GM21619 (cell line): Measurements from ENCODE around the gene PRAC2.
"Not testable (repeated sequence)": the region's sequence is repeated elsewhere in the genome, so short reads cannot be mapped to it uniquely, and the experiment has no call there.

ENCODE experiments used
- ATAC-seq: cut with Tn5 transposase; IDR thresholded peaks from one replicate; pipeline ENCODE4 v1.9.1; 2021; ENCODE audit not compliant: unreplicated experiment

PRAC2 gene

DNA sequence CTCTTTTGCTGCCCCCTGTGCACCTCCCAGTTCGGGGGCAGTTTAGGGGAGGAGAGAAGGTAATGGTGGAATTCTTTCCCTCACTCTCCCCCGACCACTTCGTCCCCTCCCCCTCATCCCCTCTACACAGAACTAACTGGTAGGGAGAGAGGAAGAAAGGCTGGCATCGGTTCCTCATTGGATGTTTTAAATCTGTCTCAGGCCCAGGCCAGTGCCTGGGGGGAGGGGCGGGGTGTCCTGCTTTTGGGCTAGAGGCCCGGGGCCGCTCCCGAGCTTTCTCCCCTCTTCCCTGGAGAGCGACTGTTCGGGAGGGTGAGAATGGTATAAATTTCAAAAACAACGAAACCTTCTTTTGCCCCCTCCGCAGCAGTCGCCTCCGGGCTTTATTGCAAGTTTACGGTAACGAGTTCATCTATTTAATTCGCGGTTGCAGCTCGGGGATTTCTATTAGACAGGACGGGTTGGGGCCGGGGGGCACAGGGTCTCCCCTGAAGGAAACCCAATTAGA, at the start of gene PRAC2:
Gene PRAC2 (plus strand): TSS at position 271 of the 508 bp plus-strand sequence. CDS start 1,226 bp downstream, outside the sequence.
- ATAC-seq, result no peak

DNA sequence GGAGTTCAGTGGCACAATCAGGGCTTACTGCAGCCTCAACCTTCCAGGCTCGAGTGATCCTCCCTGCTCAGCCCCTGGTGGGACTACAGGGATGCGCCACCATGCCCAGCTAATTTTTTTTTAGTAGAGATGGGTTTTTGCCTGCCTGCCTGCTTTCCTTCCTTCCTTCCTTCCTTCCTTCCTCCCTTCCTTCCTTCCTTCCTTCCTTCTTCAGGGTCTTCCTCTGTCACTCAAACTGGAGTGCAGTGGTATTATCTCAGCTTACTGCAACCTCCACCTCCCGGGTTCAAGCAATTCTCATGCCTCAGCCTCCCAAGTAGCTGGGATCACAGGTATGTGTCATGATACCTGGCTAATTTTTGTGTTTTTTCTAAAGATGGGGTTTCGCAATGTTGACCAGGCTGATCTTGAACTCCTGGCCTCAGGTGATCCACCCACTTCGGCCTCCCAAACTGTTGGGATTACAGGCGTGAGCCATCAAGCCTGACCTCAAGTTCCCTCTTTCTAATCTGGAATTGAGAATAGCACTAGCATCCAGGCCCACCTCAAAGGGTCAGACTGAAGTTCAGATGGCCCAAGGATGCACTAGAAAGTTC, 45.9 kb upstream of the PRAC2 start:
- no peak for ATAC-seq

DNA sequence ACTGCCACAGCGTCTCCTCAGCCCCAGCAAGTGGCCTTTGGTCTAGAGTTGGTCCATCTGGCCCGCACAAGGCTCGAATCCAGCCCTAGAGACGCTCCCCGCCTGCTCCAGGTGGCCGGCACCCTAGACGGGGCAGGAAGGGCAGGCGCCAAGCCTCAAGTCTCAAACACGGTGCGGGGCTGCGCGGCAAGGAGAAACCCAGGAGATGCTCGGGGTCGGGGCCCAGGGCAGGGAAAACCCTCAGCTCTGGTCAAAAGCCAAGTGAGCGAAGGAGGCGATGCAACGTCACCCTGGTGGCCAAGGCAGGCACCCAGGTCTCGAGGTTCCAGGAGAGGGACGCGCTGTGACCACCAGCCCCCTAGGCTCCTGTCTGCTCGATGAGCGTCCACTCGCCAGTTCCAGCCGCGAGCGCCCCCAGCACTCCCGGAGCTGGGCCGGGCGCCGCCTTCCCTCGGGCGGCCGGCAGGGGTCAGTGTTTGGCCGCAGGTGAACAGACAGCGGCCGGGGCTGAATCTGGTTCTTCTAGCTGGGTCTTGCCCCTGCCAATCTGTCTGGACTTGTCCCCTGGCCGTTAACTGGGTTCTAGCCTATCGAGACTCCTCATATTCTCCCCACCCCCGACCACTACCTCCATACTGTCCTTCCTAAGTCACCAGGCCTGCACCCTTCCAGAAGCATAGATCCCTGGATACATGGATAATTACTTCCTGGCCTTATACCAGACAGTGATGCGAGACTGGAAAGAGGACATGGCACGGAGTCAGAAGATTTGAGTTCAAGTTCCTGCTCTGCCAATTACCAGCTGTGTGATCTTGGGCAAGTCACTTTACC, 44.6 kb upstream of the PRAC2 start:
- ATAC-seq, result no peak

DNA sequence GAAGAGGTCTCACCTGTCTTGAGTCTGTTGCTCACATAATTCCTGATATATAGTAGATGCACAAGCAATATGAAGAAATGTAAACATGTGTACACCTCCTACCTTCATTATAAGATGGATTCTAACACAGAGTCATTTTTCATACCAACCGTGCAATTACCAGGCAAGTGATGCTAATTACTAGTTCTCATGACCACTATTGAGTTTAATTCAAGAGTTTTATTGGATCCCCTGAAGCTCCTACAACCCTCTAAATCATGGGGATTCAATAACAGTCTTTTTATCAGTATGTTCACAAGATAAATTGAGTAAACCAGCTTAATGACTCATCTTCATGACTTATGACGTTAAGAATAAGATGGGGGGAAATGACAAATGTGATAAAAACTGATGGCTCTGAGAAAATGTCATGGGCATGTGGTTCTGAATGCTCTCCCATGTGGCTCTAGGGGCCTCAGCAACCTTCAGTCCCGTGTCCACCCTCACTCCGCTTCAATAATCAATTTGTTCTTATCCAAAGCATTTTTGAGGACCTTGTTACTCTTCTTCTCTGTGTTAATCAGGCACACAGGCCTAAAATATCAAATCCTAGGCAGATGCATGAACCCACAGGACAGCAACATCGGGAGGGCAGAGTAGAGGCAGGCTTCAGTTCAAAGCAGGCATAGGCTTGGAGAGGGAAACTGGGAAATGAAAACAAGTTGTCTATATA, 43.4 kb upstream of the PRAC2 start:
- no peak for ATAC-seq

DNA sequence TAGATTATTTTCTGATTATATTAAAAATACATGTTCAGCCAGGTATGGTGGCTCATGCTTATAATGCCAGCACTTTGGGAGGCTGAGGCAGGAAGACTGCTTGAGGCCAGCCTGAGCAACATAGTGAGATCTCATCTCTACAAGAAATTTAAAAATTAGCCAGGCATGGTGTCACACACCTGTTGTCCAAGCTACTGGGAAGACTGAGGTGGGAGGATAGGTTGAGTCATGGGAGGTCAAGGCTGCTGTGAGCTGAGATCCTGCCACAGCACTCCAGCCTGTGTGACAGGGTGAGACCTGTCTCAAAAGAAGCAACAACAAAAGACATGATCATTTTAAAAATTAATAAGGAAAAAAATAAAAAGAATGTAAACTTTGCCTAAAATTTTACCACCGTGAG, 41.4 kb upstream of the PRAC2 start:
- ATAC-seq, result no peak

DNA sequence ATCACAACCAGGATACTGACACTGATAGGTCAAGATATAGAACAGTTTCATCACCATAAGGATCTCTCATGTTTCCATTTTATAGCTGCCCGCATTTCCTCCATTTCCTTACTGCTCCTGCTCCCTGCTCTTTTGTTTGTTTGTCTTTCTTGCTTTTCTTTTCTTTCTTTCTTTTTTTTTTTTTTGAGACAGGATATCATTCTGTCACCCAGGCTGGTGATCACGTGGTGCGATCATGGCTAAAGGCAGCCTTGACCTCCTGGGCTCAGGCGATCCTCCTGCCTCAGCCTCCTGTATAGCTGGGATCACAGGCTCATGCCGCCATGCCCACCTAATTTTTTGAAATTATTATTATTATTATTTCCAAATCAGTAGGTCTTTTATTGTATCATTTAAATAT, 32.3 kb upstream of the PRAC2 start:
- no peak for ATAC-seq

DNA sequence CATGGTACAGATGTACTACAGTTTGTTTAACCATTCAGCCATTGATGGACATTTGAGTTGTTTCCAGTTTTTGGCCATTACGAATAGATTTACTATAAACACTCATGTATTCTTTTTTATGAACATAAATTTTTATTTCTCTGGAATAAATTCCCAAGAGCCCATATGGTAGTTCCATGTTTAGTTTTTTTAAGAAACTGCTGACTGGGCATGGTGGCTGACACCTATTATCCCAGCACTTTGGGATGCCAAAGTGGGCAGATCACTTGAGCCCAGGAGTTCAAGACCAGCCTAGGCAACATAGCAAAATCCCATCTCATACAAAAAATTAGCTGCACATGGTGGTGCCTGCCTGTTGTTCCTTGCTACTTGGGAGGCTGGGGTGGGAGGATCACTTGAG, 30.9 kb upstream of the PRAC2 start:
- ATAC-seq, result no peak

DNA sequence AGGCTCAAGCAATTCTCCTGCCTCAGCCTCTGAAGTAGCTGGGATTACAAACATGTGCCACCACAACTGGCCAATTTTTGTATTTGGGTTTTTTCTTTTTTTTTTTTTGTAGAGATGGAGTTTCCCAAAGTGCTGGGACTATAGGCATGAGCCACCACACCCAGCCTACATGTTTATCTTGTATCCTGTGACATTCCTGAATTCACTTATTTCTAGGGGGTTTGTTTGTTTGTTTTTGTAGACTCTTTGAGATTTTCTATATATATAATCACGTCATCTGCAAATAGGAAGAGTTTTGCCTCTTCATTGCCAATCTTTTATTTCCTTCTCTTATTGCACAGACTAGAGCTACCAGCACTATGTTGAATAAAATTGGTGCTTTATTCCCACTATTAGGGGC, 29.8 kb upstream of the PRAC2 start:
- no peak for ATAC-seq

DNA sequence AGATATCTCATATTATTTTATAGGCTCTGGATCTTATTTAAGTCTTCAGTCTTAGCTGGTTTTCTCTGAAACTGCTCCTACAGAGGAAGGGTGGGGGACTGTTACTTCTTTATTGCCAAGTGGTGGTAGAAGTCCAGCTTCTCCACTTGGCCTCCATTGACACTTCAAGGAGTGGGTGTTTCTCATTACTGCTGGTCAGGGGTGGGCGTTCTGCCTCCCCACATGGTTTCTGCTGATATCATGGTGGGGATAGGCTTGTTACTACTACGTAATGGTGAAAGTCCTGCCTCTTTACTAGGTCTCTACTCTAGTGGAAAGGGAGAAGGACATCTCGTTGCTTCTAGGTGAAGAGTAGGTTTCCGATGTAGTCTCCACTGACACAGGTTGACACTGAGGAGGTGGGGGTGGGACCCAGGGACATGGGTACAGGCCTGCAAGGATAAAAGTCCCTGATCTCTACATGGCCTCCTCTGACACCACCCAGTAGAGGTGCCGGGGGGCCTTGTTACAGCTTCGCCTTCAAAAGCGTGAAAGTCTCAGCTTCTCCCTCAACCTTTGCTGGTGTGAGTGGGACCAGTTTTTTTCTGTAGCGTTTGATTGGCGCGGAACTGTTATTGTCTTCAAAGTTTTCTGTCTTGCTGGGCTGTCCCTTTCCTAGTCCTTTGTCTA, 21.0 kb upstream of the PRAC2 start:
- ATAC-seq, result no peak

DNA sequence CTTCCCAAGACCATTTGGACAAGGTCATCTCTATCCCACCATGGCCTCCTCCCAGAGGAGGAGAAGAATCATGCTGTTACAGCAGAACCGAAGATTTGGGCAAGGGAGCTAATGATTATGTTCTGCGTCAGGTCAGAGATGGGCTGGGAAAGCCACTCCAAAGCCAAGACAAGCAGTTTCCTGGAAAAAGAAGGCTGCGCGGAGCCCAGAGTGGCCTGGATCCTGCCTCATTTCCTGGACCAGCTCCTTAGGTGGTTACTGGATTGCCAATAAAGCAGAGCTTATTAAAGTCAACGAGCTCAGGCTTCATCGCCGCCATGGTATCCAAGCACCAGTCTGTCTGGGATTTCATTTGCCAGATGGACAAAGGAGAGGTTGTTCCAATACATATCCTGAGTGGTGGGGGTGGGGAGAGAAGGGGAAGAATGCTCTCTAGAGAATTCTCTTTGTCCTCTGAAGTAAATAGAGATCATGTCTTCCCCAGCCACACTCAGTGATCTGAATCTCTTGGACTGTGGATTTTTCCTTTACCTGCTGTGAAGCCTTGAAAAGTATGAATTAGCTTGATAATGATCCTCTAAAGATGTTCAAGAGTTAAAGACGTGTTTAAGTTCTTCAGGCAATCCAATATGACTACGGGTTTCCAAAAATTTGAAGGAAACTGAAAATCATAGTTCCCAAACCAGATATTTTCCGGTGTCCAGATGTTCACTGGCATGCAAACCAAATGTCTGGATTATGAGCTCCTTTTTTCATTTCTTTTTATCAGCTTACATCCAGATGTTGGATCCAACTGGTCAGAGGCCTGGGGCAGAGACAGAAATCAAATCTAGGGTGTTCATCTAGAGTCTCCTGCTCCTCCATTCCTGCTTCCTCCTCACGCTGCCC, 18.4 kb upstream of the PRAC2 start:
- ATAC-seq, result no peak

DNA sequence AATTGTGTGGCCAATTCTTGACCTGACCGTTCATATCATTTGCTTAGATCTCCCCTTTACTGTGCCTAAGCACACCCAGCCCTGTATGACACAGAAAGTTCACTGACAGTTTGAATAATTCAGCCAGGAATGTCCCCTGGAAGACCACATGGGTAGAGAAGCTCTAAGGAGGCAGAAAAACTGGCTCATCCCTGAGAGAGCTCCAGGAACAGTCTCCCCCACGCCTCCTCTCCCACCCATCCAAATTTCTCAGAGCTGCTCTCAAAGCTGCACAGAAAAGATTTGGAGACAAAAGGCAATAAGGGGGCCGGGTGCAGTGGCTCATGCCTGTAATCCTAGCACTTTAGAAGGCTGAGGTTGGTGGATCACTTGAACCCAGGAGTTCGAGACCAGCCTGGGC, 11.9 kb upstream of the PRAC2 start:
- no peak for ATAC-seq

DNA sequence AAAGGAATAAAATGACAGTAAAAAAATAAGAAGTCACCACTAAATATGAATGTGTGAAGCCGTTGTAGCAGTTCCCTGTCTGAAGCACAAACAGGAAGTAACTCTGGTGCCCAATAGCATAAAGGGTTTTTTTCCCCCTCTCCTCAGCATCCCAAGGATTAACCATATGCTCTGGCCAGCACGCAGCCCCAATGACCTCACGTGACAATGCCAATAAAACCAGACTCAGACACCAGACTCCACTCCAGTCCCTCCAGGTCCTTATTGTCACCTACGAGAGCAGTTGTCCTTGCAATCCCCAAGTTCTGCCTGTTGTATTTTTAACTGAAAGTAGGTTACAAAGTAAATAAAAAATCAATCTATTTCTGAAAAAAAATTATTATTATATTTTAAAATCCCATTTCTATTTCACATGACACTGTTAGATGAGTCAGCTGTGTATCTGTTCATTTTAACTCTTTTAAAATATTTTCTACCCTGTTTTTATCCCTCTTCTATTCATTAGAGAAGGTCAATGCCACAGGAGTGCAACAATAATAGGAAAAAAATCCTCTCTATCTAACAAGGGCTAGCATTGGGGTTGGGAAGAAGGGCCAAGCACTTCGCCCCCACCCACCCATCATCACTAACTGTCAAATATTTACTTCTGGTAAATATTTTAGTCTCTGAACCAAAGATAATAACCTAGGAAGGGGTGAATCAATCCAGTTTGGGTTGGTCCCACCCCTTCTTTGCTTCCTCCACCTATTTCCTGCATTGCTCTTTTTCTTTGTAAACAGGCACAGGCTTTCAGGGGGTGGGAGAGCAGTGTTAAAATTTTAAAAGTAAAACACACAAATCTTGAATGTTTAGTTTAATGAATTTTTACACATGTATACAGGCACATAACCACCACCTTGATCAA, 7.2 kb upstream of the PRAC2 start:
- ATAC-seq, result no peak

DNA sequence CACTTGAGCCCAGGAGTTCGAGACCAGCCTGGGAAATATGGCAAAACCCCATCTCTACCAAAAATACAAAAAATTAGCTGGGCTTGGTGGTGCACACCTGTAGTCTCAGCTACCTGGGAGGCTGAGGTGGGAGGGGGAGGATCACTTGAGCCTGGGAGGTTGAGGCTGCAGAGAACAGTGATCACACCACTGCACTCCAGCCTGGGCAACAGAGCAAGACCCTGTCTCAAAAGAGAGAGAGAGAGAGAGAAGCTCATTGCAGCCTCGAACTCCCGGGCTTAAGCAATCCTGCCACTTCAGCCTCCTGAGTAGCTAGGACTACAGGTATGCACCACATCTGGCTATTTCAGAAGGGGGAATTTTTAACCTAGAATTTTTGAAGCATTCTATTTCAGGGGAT, 6.4 kb upstream of the PRAC2 start:
- ATAC-seq, result not testable (repeated sequence)

DNA sequence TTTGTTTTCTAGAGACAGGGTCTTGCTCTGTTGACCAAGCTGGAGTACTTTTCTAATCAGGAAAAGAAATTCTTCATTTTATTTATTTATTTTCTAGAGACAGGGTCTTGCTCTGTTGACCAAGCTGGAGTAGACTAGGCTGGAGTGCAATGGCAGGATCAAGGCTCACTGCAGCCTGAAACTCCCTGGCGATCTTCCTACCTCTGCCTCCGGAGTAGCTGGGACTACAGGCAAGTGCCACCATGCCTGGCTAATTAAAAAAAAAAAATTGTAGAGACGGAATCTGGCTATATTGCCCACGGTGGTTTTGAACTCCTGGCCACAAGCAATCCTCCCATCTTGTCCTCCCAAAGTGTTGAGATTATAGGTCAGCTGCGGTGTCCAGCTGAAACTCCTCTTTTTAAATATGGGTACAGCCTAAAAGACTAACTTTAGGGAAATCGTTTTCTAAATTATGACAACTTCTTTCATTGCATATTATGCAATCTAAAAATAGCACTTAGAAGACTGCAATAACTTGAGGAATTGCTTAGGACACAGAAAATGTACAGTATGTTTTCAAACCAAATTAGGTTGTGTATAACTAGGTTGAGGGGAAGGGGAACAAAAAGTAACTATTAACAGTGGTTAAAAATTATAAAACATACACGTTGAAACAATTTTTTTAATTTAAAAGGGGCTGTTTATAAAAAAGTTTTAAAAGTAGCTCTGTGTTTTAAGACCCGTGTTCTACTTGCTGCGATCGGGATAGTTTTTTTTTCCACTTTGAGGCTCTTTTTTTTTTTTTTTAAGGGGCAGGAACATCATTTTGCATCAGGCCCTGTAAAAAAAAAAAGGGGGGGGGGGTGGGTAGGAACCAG, 5.4 kb upstream of the PRAC2 start:
- no peak for ATAC-seq

DNA sequence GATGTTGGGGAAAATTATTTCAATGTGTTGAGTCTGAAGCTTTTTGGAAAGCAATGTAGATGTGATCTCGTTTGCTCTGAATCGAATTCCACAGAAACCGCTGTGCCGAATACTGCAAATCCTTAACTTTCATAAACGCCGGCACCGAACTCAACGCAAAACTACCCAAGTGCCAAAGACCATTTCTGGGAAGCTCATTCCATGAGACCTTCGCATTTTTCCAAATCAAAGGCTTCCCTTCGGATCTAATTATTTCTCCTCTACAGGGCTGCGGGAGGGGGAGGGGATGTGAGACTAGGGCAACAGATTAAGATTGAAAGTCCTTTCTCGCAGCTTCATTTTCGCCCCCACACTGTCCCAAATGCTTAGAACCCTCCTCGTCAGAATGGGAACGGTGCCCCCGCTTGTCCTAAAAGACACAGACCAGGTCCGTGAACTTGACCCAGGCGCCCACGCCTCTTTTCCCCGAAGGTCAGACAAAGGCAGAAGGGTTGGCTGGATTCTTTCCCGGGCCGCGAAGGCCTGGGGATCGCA, 4.7 kb upstream of the PRAC2 start:
- ATAC-seq, result no peak

DNA sequence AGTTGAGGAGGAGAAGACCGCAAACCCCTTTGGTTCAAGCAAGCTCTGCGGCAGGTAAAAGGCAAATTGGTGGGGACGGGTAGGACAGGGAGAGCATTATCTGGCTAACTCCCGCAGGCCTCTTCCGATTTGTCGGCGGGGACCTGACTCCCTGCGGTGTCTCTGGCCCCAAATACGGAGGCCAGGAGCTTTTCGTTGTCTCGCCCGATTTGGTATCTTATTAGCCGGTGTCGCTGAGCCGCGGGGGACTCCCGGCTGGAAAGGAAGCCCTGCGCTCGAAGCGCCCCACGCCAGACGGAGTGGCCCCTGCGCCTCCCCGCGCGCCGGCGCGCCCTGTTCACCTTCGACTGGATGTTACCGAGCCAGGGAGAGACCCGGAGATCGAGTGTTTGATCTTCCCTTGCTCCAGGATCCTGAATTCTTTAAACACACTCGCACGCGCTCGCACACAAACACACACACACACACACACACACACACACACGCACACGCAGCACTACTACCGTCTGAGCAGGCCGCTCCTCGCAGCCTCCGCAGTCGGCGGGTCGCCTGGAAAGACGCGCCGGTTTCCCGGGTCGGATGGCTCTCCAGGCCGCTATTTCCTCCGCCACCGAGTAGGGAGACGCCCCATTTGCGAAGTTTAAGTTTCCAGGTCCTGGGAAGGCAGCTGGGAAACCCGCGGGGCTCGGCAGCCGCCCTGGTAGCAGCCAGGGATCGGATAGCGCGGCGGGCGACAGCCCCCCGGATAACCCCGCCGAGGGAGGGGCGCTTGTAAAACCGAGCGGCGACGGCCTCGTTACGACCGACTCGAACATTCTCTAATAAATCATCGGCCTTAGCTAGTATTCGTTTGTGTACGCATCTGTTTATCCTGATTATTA, 4.0 kb upstream of the PRAC2 start:
- ATAC-seq, result no peak

DNA sequence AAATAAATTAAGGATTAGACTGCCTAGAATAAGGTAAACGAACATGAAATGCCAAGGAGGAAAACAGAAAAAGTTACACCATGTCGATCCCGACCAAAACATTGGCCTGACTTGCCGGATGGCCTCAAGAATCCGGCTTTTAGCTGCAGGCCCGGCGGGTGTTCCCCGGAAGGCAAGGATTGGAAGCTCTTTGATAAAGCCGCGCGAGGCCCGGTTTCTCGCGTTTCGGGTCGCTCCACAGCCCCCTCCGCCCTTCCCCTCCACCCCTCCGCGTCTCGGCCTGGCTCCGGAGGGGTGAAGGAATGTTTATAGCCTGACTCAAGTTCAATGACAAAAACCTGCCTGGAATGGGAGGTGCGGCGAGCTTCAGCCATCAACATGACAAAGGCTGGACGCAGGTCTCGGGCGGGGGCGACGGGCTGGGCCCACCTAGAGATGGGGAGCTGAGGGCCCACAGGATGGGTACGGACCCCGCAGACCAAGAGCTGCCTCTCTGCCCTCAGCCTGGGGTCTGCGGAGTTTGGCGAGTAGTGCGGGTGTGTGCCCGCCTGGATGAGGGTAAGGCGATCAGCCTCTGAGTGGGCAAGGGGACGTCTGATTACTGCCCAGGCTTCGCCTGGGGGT, 3.2 kb upstream of the PRAC2 start:
- ATAC-seq, result no peak
